ENCODE results near the gene CUL1.

The CUL1 gene

GRCh38 chr7:148847815-148848734, 149.4 kb downstream of the CUL1 start:
- Mint-ChIP-seq H3K27ac (peak overlapping the region; percentile 40), H3K36me3 (ENCODE audit: low read depth) (peaks cover 27% of the 10 kb centered on the region), H3K27me3 (ENCODE audit: low read depth, poor library complexity) (no peaks in the 10 kb centered on the region), H3K9me3 (no peaks in the 10 kb centered on the region), H3K4me3 (no peak overlapping the region), H3K4me1 (peaks cover 56% of the 10 kb centered on the region)
- DNase-seq, result no peak
- TF ChIP-seq CTCF (IDR thresholded peaks at IDR 0.05), result no peak

- Mint-ChIP-seq H3K9me3 (no peaks in the 10 kb centered on the region), H3K4me3 (no peak overlapping the region), H3K27ac (peak overlapping the region; percentile 89), H3K36me3 (ENCODE audit: low read depth) (peaks cover 17% of the 10 kb centered on the region), H3K4me1 (peaks cover 56% of the 10 kb centered on the region), H3K27me3 (ENCODE audit: low read depth, poor library complexity) (no peaks in the 10 kb centered on the region)
- TF ChIP-seq CTCF (IDR thresholded peaks at IDR 0.05), result no peak
- no peak for DNase-seq
These were observed 150.8 kb downstream of the CUL1 start for GRCh38 chr7:148849393-148850098.

- peaks cover 56% of the 10 kb centered on the region for H3K4me1 Mint-ChIP-seq
- H3K27me3 Mint-ChIP-seq (ENCODE audit: low read depth, poor library complexity), result no peaks in the 10 kb centered on the region
- no peak for TF ChIP-seq CTCF (IDR thresholded peaks at IDR 0.05)
- peak overlapping the region; percentile 72 for H3K27ac Mint-ChIP-seq
- H3K9me3 Mint-ChIP-seq, result no peaks in the 10 kb centered on the region
- no peak for DNase-seq
- peaks cover 14% of the 10 kb centered on the region for H3K36me3 Mint-ChIP-seq (ENCODE audit: low read depth)
- no peak overlapping the region for H3K4me3 Mint-ChIP-seq
These were observed 151.9 kb downstream of the CUL1 start for GRCh38 chr7:148850564-148850963.
